IPS-NIHi11 (cell line): Measurements from ENCODE around the gene TMEM92.
"Not testable (repeated sequence)": the region's sequence is repeated elsewhere in the genome, so short reads cannot be mapped to it uniquely, and the experiment has no call there.

Experiments
- DNase-seq: peaks from one replicate; pipeline ENCODE4 v3.0.0; 2012; ENCODE audit warnings: mixed read lengths, low spot score

The TMEM92 gene

GRCh38 chr17:50301891-50302584 lies 27.8 kb downstream of the TMEM92 start:
- no peak for DNase-seq

DNA sequence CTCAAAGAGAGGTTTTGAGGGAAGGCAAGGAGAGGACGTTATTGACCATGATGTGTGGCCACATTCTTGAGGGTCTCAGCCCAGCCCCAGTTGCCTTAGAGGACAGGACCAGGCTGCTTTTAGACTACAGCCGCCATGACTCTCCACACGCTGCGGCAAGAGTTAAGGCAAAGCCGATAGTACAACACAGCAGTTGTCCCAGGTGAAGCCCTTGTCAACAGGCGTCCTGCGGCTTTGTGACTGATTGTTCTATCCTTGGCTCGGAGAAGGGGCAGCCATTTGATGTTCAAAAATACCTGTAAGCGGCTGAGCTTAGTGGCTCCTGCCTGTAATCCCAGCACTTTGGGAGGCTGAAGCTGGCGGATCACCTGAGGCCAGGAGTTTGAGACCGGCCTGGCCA lies 28.8 kb downstream of the TMEM92 start:
- no peak for DNase-seq

GRCh38 chr17:50303596-50303995 lies 29.3 kb downstream of the TMEM92 start:
- DNase-seq, result no peak

GRCh38 chr17:50304781-50305404 lies 30.6 kb downstream of the TMEM92 start:
- DNase-seq, result no peak

GRCh38 chr17:50307654-50308053 lies 33.4 kb downstream of the TMEM92 start:
- no peak for DNase-seq

DNA sequence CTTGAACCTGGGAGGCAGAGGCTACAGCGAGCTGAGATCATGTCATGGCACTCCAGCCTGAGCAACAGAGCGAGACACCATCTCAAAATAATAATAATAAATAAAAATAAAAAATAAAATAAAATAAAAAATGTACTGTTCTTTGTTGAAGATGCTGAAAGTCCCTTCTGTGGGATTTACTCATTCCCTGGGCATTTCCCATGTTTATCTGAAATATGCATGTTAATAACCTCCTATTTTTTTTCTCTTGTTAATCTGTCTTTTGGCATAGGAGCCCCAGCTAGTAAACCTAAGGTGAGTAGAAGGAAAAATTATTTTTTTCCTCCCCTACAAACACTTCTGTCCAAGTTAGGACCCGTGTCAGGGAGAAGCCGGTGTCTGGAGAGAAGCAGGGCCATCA lies 34.4 kb downstream of the TMEM92 start:
- no peak for DNase-seq

- DNase-seq, result no peak
Measured at GRCh38 chr17:50310455-50311111, 36.3 kb downstream of the TMEM92 start.

DNA sequence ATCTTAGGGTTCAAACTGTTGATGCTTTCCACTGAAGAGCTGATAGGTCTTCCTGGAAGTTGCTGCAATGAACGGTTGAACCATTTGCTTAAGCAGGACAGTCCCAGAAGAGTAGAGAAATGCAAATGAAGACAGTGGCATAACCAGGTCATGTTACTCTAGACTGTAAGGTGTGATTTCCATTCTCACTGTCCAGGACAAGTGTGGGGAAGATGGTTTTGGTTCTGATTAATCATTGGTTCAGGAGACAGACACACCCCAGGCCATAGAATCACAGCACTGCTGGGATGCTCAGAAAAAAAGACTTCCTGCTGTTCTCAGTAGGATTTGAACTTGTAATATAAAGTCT lies 36.8 kb downstream of the TMEM92 start:
- no peak for DNase-seq

DNA sequence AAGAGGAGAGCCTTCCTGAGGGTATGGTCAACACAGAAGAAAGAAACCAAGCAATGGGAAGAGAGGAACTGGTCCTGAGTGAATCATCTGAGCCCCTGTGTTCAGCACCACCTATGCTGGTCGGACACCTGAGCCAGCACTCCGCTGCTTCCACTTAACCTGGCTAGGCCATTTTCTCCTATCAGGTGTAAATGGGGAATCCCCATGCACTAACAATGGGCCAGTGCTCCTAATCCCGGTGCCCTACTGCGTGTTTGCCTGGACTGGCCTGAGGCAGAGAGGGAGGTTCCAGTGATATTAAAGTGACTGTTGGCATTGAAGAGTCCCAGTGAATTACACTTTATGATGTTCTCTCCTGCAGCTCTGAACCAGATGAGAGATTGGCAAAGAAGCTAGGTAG lies 37.2 kb downstream of the TMEM92 start:
- DNase-seq, result no peak

DNA sequence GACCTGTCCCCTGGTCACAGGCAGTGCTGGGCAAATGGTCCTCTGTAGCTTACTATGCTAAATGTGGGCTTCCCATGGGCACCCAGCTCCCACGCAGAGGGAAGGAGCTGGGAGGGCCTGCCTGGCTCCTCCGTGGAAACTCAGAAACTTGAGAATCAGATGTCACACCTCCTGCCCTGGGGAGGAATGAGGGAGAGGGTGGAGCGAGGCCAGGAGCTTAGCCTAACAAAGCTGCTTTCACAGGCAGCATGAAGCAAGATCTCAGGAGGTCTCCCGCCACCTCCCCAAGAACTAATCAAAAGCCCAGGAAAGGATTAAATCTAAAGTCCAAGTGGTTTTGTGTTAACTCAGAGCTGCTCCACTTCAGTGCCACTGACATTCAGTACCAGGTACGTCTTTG lies 38.0 kb downstream of the TMEM92 start:
- DNase-seq, result no peak

DNA sequence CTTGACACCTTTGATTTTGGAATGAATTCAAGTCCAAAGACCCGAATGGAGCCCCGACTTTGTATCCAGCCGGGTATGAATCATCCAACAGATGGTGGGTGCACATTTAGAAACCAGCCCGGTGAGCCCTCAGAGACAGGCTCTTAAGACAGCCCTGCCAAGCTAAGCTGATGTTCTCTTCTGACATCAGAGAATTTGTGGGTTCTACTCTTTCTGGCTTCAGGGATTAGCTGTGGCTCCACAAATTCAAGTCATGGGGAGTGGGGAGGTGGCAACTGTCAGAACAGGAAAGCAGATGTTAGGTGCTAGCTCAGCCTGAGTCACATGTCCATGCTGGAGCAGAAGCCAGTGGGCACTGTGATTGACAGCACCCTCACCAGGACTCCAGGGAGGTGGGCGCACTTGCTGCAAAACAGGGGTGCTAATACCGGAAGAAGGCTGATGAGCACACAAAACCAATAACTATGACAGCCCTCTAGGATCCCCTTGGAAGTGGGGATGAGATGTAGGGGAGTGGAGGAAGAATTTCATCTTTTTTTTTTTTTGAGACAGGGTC lies 40.3 kb downstream of the TMEM92 start:
- DNase-seq, result no peak

GRCh38 chr17:50316016-50316587 lies 41.8 kb downstream of the TMEM92 start:
- no peak for DNase-seq

- not testable (repeated sequence) for DNase-seq
Measured at GRCh38 chr17:50316660-50317059, 42.4 kb downstream of the TMEM92 start.

DNA sequence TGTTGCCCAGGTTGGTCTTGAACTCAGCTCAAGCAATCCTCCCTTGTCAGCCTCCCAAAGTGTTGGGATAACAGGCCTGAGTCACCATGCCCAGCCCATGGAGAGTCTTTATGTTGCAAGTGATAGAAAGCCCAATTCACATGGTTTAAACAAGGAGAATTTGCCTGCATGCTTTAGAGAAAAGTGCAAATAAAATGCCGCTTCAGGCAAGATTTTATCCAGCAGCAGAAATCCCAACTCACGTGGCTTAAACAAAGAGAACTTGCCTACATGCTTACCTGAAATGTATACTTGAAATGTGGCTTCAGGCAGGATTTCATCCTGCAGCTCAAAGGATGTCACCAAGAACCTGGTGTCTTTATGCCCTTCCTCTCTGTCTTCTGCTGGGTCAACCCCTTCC lies 42.9 kb downstream of the TMEM92 start:
- DNase-seq, result no peak

GRCh38 chr17:50318501-50319285 lies 44.4 kb downstream of the TMEM92 start:
- DNase-seq, result peak; percentile 43

GRCh38 chr17:50319306-50320004 lies 45.2 kb downstream of the TMEM92 start:
- DNase-seq, result no peak

DNA sequence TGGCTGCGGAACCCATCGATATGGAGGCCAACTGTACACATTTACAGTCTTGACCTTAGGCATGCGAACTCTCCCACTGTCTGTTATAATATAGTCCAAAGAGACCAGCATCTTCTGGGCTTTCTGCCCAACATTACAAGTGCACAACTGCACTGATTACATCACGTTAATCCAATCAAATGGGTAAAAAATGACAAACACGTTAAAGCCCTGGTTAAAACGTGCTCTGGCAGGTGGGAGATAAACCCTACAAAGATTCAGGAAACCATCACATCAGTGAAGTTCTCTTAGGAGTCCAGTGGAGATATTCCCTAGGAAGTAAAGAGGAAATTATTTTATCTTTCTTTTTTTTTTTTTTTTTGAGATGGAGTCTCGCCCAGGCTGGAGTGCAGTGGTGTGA lies 48.0 kb downstream of the TMEM92 start:
- DNase-seq, result no peak

DNA sequence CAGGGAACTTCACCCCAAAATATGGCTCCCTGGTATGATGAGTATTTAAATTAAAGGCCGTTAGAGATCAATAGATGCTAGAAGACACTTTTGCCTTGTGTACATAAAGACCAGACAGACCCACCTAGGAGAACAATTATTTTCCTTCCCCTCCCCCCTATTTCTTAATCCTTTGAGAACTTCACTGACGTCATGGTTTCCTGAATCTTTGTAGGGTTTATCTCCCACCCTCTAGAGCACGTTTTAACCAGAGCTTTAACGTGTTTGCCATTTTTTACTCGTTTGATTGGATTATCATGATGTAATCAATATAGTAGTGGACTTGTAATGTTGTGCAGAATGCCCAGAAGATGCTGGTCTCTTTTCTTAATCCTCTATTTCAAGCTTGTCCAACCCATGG lies 48.8 kb downstream of the TMEM92 start:
- no peak for DNase-seq

DNA sequence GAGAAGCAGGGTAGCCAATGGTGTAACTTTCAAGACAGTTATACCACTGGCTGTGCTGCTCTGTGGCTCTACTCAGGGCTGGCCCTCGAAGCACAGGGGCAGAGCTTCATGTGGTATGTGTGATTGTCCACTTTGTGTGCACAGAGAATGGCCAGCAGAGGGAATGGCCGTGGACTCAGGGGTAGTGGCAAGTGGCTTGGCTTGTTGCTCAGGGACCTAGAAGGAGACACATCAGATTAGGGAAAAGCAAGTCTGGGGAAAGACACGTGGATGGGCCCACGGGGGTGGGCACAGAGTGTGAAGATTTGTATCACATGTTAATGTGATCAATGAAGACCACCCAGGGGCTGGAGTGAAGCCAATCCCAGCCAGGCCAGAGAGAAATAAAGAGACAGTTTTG lies 51.6 kb downstream of the TMEM92 start:
- DNase-seq, result no peak

DNA sequence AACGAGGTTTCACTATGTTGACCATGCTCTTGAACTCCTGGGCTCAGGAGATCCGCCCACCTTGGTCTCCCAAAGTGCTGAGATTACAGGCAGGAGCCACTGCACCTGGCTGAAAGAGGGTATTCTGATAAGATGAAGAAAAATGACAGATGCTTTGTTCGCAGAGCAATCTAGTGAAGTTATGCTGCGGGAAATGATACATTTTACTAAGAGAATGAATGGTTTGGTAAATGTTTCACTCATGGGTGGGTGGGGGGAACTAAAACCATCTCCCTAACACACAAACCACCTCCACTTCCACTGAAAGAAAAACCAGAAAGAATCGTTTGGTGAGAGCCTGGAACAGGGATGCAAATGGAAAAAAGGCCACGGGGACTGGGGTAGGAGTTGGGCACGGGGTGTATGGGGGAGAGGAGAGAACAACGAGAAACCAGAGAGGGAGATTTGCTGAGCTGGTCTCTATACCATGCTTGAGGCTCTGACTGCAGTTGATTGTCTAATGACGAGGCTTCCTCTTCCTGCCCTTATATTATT lies 52.6 kb downstream of the TMEM92 start:
- DNase-seq, result no peak
